ENCODE results near the gene CRABP2.

The CRABP2 gene

DNA sequence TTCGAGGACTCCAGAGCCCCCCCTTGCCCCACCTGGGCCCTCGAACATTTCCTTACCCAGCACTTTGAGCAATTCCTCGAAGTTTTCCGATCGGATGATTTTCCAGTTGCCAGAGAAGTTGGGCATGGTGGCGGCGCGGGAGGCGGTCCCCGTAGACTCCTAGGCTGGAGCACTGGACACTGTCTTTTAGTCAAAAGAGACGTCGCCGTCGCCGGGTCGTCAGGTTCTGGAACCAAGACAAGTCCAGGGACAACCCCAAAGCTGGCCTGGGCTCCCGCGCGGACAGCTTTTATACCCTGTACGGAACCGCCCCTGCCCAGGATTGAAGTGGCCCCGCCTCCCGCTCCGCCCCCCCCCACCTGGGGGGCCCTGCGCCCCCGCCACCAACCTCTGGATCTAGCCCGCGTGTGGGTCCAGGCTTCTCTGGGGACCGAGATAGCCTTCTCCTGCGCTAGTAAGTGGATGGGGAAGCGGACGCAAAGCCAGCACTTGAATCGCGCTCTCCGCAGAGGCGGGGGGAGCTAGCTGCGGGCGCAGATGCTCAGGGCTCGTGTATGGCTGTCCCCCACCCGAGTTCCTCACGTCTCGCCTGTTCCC is at the start of gene CRABP2:
Gene CRABP2 (minus strand): TSS at position 263 of the 597 bp plus-strand sequence. CDS start 137 bp downstream, at position 126.
- Histone ChIP-seq H4K20me1 (ENCODE audit: insufficient read depth, low read length) (no peaks in the 10 kb centered on the region), H3K79me2 (ENCODE audit: low read length) (no peaks in the 10 kb centered on the region), H3K4me1 (ENCODE audit: low read length) (peaks cover 10% of the 10 kb centered on the region; the same call in 1 of the 2 replicates), H3K27me3 (ENCODE audit: low read depth, low read length) (peaks cover 21% of the 10 kb centered on the region), H3K27ac (ENCODE audit: low read length) (no peak within 1 kb of the TSS), H3K9ac (ENCODE audit: low read length) (peak within 1 kb of the TSS; percentile 65), H3K9me3 (ENCODE audit: insufficient read depth, low read length) (no peaks in the 10 kb centered on the region), H3K36me3 (replicated peaks; ENCODE audit: low read depth, low read length) (no peaks in the 10 kb centered on the region), H2AFZ (ENCODE audit: low read depth, low read length) (peak within 1 kb of the TSS; percentile 95), H3K4me2 (ENCODE audit: low read length) (peak within 1 kb of the TSS; percentile 97), H3K4me3 (ENCODE audit: low read length) (peak within 1 kb of the TSS; percentile 83)
- TF ChIP-seq, protein P1, sequence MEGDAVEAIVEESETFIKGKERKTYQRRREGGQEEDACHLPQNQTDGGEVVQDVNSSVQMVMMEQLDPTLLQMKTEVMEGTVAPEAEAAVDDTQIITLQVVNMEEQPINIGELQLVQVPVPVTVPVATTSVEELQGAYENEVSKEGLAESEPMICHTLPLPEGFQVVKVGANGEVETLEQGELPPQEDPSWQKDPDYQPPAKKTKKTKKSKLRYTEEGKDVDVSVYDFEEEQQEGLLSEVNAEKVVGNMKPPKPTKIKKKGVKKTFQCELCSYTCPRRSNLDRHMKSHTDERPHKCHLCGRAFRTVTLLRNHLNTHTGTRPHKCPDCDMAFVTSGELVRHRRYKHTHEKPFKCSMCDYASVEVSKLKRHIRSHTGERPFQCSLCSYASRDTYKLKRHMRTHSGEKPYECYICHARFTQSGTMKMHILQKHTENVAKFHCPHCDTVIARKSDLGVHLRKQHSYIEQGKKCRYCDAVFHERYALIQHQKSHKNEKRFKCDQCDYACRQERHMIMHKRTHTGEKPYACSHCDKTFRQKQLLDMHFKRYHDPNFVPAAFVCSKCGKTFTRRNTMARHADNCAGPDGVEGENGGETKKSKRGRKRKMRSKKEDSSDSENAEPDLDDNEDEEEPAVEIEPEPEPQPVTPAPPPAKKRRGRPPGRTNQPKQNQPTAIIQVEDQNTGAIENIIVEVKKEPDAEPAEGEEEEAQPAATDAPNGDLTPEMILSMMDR (IDR thresholded peaks at IDR 0.05; ENCODE audit: low read depth, low read length) = no peak
- no peak for TF ChIP-seq EZH2phosphoT487 (IDR thresholded peaks at IDR 0.05; ENCODE audit: low read depth)

- no peaks in the 10 kb centered on the region for H4K20me1 ChIP-seq (ENCODE audit: insufficient read depth, low read length)
- no peaks in the 10 kb centered on the region for H3K9me3 ChIP-seq (ENCODE audit: insufficient read depth, low read length)
- H3K4me1 ChIP-seq (ENCODE audit: low read length) = peaks cover 13% of the 10 kb centered on the region
- no peak overlapping the region for H3K4me3 ChIP-seq (ENCODE audit: low read length)
- no peak overlapping the region for H3K4me2 ChIP-seq (ENCODE audit: low read length)
- TF ChIP-seq EZH2phosphoT487 (IDR thresholded peaks at IDR 0.05; ENCODE audit: low read depth) = no peak
- TF ChIP-seq, protein P1 (IDR thresholded peaks at IDR 0.05; ENCODE audit: low read depth, low read length) = no peak
- no peaks in the 10 kb centered on the region for H3K27me3 ChIP-seq (ENCODE audit: low read depth, low read length)
- H3K27ac ChIP-seq (ENCODE audit: low read length) = no peak overlapping the region
- H3K79me2 ChIP-seq (ENCODE audit: low read length) = peaks cover 40% of the 10 kb centered on the region
- peaks cover 15% of the 10 kb centered on the region for H3K36me3 ChIP-seq (replicated peaks; ENCODE audit: low read depth, low read length)
- H3K9ac ChIP-seq (ENCODE audit: low read length) = no peak overlapping the region
- no peak overlapping the region for H2AFZ ChIP-seq (ENCODE audit: low read depth, low read length)
Observed at GRCh38 chr1:156754219-156754618, 48.8 kb upstream of the CRABP2 start.

- Histone ChIP-seq H3K27me3 (ENCODE audit: low read depth, low read length) (no peaks in the 10 kb centered on the region), H3K79me2 (ENCODE audit: low read length) (peaks cover 53% of the 10 kb centered on the region), H3K36me3 (replicated peaks; ENCODE audit: low read depth, low read length) (peaks cover 21% of the 10 kb centered on the region), H3K4me2 (ENCODE audit: low read length) (peak overlapping the region; percentile 87), H3K4me1 (ENCODE audit: low read length) (peaks cover 26% of the 10 kb centered on the region), H3K4me3 (ENCODE audit: low read length) (peak overlapping the region; percentile 89), H3K9ac (ENCODE audit: low read length) (peak overlapping the region; percentile 100), H3K27ac (ENCODE audit: low read length) (no peak overlapping the region), H2AFZ (ENCODE audit: low read depth, low read length) (no peak overlapping the region), H3K9me3 (ENCODE audit: insufficient read depth, low read length) (no peaks in the 10 kb centered on the region), H4K20me1 (ENCODE audit: insufficient read depth, low read length) (peaks cover 6% of the 10 kb centered on the region)
- TF ChIP-seq, protein P1 (IDR thresholded peaks at IDR 0.05; ENCODE audit: low read depth, low read length) = no peak
- TF ChIP-seq EZH2phosphoT487 (IDR thresholded peaks at IDR 0.05; ENCODE audit: low read depth) = no peak
Observed at GRCh38 chr1:156752843-156753482, 47.6 kb upstream of the CRABP2 start.

- Histone ChIP-seq H3K79me2 (ENCODE audit: low read length) (peaks cover 63% of the 10 kb centered on the region), H3K27ac (ENCODE audit: low read length) (peak overlapping the region; percentile 68), H3K9ac (ENCODE audit: low read length) (peak overlapping the region; percentile 100), H3K4me3 (ENCODE audit: low read length) (peak overlapping the region; percentile 89), H2AFZ (ENCODE audit: low read depth, low read length) (peak overlapping the region; percentile 53), H3K4me1 (ENCODE audit: low read length) (peaks cover 35% of the 10 kb centered on the region), H3K27me3 (ENCODE audit: low read depth, low read length) (no peaks in the 10 kb centered on the region), H3K4me2 (ENCODE audit: low read length) (peak overlapping the region; percentile 87), H3K36me3 (replicated peaks; ENCODE audit: low read depth, low read length) (peaks cover 21% of the 10 kb centered on the region), H4K20me1 (ENCODE audit: insufficient read depth, low read length) (peaks cover 15% of the 10 kb centered on the region), H3K9me3 (ENCODE audit: insufficient read depth, low read length) (no peaks in the 10 kb centered on the region)
- TF ChIP-seq EZH2phosphoT487 (IDR thresholded peaks at IDR 0.05; ENCODE audit: low read depth) = no peak
- TF ChIP-seq, protein P1 (IDR thresholded peaks at IDR 0.05; ENCODE audit: low read depth, low read length) = no peak
Observed at GRCh38 chr1:156751757-156752481, 46.5 kb upstream of the CRABP2 start.
